ENCODE measurements around the gene RAPGEF3. TPM values are rescaled to one million over a fixed set of nuclear protein-coding genes. Genes with fewer than 3 reads are reported as not detected.

RAPGEF3 gene
- total and polyA plus RNA-seq, 9 of the 15 experiments (the other 6 are each of a cell fraction or from before 2014, with no cell fraction given), result 0.03 to 0.78 (median 0.37) TPM; not detected in 1

DNA sequence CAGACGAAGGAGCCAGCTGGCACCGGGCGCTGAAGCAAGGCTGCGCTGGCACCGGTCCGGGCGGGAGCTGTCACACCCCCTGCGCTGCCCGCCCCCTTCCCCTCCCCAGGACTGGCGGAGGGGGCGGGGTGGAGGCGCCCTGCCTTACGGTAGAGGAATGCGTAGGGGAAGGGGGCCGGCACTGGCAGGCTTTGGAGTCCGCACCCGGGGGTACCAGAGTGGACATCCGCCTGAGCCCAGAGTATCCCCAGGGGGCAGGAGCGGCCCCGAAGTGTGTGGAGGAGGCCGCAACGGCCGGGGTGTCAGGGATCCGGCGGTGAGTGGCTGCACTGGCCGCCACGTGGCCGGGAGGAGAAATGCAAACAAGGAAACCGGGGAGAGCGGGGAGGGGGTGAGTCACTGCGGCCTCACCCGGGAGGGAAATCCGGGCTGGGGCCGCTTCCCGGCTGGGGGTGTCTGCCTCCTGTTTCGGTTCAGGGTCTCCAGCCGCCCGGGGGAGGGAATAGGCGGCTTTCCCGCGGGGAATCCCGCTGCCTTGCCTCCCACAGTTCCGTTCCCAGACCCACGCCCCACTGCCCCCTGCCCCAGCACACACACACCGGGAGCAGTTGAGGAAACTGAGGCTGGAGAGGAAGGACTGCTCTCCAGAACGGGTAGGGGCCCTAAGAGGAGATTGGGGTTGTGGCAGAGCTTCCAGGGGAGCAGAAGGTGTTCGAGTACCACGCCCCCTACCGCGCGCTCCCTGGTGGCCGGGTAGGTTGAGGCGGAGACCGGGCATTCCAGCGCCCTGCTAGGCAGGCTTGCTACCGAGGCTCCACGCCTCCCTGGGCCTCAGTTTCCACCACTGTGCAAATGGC, at the start of gene RAPGEF3 (continued):
- TF ChIP-seq, protein P1, sequence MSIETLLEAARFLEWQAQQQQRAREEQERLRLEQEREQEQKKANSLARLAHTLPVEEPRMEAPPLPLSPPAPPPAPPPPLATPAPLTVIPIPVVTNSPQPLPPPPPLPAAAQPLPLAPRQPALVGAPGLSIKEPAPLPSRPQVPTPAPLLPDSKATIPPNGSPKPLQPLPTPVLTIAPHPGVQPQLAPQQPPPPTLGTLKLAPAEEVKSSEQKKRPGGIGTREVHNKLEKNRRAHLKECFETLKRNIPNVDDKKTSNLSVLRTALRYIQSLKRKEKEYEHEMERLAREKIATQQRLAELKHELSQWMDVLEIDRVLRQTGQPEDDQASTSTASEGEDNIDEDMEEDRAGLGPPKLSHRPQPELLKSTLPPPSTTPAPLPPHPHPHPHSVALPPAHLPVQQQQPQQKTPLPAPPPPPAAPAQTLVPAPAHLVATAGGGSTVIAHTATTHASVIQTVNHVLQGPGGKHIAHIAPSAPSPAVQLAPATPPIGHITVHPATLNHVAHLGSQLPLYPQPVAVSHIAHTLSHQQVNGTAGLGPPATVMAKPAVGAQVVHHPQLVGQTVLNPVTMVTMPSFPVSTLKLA (conservative IDR thresholded peaks at IDR 0.05), result peak; percentile 100
- TF ChIP-seq PCBP1 (IDR thresholded peaks at IDR 0.05; ENCODE audit: low read depth, low read length, poor library complexity, severe bottlenecking) (peak; percentile 68), KLF1 (tag; IDR thresholded peaks at IDR 0.05) (no peak), KDM1A (IDR thresholded peaks at IDR 0.05) (peak in 1 of 2 experiments; percentile 18; a peak in 1 of 4 replicates), SMARCC2 (IDR thresholded peaks at IDR 0.05; ENCODE audit: low read depth) (peak; percentile 72), HLTF (IDR thresholded peaks at IDR 0.05) (no peak), HDGF (IDR thresholded peaks at IDR 0.05) (no peak), JUND (IDR thresholded peaks at IDR 0.05; ENCODE audit: borderline replicate concordance, low read depth, low read length) (peak; percentile 79), JUND (tag; IDR thresholded peaks at IDR 0.05; ENCODE audit: borderline replicate concordance, low read depth, low read length) (peak; percentile 81; the same call in 1 of the 3 replicates), TARDBP (IDR thresholded peaks at IDR 0.05) (no peak)
- TF ChIP-seq, protein P2, sequence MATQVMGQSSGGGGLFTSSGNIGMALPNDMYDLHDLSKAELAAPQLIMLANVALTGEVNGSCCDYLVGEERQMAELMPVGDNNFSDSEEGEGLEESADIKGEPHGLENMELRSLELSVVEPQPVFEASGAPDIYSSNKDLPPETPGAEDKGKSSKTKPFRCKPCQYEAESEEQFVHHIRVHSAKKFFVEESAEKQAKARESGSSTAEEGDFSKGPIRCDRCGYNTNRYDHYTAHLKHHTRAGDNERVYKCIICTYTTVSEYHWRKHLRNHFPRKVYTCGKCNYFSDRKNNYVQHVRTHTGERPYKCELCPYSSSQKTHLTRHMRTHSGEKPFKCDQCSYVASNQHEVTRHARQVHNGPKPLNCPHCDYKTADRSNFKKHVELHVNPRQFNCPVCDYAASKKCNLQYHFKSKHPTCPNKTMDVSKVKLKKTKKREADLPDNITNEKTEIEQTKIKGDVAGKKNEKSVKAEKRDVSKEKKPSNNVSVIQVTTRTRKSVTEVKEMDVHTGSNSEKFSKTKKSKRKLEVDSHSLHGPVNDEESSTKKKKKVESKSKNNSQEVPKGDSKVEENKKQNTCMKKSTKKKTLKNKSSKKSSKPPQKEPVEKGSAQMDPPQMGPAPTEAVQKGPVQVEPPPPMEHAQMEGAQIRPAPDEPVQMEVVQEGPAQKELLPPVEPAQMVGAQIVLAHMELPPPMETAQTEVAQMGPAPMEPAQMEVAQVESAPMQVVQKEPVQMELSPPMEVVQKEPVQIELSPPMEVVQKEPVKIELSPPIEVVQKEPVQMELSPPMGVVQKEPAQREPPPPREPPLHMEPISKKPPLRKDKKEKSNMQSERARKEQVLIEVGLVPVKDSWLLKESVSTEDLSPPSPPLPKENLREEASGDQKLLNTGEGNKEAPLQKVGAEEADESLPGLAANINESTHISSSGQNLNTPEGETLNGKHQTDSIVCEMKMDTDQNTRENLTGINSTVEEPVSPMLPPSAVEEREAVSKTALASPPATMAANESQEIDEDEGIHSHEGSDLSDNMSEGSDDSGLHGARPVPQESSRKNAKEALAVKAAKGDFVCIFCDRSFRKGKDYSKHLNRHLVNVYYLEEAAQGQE (IDR thresholded peaks at IDR 0.05; ENCODE audit: borderline replicate concordance), result peak; percentile 20
- TF ChIP-seq, protein P2 (CRISPR knock-in tag; IDR thresholded peaks at IDR 0.05; ENCODE audit: low read depth), result no peak
- TF ChIP-seq, protein P3, sequence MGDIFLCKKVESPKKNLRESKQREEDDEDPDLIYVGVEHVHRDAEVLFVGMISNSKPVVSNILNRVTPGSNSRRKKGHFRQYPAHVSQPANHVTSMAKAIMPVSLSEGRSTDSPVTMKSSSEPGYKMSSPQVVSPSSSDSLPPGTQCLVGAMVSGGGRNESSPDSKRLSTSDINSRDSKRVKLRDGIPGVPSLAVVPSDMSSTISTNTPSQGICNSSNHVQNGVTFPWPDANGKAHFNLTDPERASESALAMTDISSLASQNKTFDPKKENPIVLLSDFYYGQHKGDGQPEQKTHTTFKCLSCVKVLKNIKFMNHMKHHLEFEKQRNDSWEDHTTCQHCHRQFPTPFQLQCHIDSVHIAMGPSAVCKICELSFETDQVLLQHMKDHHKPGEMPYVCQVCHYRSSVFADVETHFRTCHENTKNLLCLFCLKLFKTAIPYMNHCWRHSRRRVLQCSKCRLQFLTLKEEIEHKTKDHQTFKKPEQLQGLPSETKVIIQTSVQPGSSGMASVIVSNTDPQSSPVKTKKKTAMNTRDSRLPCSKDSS (IDR thresholded peaks at IDR 0.05; ENCODE audit: low read depth, partially characterized antibody), result no peak
- TF ChIP-seq, protein P4, sequence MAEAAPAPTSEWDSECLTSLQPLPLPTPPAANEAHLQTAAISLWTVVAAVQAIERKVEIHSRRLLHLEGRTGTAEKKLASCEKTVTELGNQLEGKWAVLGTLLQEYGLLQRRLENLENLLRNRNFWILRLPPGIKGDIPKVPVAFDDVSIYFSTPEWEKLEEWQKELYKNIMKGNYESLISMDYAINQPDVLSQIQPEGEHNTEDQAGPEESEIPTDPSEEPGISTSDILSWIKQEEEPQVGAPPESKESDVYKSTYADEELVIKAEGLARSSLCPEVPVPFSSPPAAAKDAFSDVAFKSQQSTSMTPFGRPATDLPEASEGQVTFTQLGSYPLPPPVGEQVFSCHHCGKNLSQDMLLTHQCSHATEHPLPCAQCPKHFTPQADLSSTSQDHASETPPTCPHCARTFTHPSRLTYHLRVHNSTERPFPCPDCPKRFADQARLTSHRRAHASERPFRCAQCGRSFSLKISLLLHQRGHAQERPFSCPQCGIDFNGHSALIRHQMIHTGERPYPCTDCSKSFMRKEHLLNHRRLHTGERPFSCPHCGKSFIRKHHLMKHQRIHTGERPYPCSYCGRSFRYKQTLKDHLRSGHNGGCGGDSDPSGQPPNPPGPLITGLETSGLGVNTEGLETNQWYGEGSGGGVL (CRISPR knock-in tag; IDR thresholded peaks at IDR 0.05), result no peak
